GM12864 (cell line): ENCODE measurements around the gene FAM131C.

Experiments
- DNase-seq: peaks from one replicate; pipeline ENCODE4 v3.0.0-alpha.2; 2011; ENCODE audit warnings: low read depth
- H3K4me3 ChIP-seq: 2 replicates; pipeline ENCODE4 v1.5.1; 2011; ENCODE audit warnings: mild to moderate bottlenecking, low read depth, low read length, control low read depth
- CTCF ChIP-seq: IDR thresholded peaks from 2 replicates; pipeline ENCODE4 v1.5.1; 2011; ENCODE audit warnings: low read depth, mild to moderate bottlenecking, moderate library complexity, low read length, control low read depth, inconsistent platforms; ENCODE audit errors: missing control alignments

Gene FAM131C

GRCh38 chr1:16101623-16102022 lies 28.2 kb upstream of the FAM131C start:
- TF ChIP-seq CTCF = no peak
- H3K4me3 ChIP-seq = no peak overlapping the region
- DNase-seq = no peak

GRCh38 chr1:16099412-16099811 lies 26.0 kb upstream of the FAM131C start:
- no peak for TF ChIP-seq CTCF
- DNase-seq = no peak

GRCh38 chr1:16095447-16095846 lies 22.0 kb upstream of the FAM131C start:
- DNase-seq = no peak
- no peak for TF ChIP-seq CTCF
- H3K4me3 ChIP-seq = no peak overlapping the region

More at GRCh38 chr1:16099412-16099811, 26.0 kb upstream of the FAM131C start:
- no peak overlapping the region for H3K4me3 ChIP-seq

- H3K4me3 ChIP-seq = no peak overlapping the region
Measured at GRCh38 chr1:16094453-16095158, 21.2 kb upstream of the FAM131C start.

GRCh38 chr1:16093611-16094010 lies 20.2 kb upstream of the FAM131C start:
- no peak for TF ChIP-seq CTCF
- H3K4me3 ChIP-seq = no peak overlapping the region
- no peak for DNase-seq

More at GRCh38 chr1:16094453-16095158, 21.2 kb upstream of the FAM131C start:
- DNase-seq = no peak
- TF ChIP-seq CTCF = no peak

GRCh38 chr1:16092923-16093511 lies 19.6 kb upstream of the FAM131C start:
- no peak for TF ChIP-seq CTCF
- DNase-seq = no peak
- no peak overlapping the region for H3K4me3 ChIP-seq
